Superior temporal gyrus (tissue), 1 donor: ENCODE measurements around the gene P2RX3.
"Not testable (repeated sequence)": the region's sequence is repeated elsewhere in the genome, so short reads cannot be mapped to it uniquely, and the experiment has no call there.

Experiments
- DNase-seq: peaks from one replicate; pipeline ENCODE4 v3.0.0-alpha.2; 2016; ENCODE audit errors: extremely low spot score

P2RX3 gene

DNA sequence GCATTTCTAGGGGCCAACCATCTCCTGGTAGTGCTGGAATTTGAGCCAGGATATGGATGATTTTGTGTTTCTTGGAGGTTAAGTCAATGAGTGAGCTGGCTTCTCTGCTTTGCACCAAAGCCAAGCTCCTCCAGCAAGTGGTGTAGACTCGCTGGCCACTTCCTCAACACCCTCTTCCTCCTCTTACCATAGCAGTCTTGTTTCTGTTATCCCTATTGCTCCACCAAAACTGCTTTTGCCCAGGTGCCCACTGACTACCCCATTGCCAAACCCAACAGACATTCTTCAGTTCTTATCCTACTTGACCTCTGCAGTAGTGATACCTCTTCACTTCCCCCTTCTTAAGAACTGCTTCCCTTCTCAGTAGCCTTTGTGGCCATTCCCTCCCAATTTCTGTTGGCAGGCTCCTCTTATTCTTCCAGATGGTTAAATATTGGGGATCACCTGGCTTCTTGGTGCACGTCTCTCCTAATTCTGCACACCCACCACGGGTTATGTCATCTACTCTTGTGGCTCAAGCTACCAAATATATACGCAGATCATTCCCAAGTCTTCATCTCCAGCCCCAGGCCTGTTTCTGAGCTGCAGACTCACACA lies 59.3 kb downstream of the P2RX3 start:
- no peak for DNase-seq

DNA sequence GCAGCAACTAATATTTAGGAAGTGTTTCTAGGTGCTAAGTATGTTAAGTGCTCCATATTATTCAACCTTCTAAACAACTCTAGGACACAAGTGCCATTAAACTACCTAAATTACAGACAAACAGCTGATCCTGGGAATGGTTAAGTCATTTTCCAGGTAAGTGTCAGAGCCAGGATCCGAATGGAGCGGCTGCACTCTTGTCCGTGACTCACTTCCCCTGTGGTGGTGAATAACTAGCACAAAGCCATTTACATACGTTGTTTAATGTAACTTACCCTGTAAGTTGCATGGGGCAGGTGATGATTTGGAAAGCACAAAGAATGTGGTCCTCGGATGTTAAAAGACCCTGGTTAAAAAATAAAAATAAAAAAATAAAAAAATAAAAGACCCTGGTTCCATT lies 61.1 kb downstream of the P2RX3 start:
- DNase-seq: no peak

DNA sequence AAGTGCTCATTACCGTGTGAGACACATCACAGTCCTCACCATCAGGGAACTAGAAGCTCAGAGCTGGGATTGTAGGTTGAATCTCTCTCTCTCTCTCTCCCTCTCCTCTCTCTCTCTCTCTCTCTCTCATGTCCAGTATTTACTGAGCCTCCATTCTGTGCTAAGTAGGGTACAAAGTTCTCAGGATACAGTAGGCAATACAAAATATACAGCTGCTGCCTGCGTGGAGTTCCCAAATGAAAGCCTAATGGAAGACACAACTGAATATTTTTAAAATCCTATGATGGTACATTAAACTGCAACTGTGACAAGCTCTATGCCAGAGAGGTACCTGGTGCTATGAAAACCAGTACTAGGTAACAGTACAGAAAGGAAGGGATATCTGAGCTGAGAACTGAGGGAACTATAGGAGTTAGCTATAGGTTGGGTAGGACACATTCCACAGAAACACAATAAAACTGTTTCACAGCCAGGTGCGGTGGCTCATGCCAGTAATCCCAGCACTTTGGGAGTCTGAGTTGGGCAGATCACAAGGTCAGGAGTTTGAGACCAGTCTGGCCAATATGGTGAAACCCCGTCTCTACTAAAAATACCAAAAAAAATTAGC lies 61.9 kb downstream of the P2RX3 start:
- no peak for DNase-seq

DNA sequence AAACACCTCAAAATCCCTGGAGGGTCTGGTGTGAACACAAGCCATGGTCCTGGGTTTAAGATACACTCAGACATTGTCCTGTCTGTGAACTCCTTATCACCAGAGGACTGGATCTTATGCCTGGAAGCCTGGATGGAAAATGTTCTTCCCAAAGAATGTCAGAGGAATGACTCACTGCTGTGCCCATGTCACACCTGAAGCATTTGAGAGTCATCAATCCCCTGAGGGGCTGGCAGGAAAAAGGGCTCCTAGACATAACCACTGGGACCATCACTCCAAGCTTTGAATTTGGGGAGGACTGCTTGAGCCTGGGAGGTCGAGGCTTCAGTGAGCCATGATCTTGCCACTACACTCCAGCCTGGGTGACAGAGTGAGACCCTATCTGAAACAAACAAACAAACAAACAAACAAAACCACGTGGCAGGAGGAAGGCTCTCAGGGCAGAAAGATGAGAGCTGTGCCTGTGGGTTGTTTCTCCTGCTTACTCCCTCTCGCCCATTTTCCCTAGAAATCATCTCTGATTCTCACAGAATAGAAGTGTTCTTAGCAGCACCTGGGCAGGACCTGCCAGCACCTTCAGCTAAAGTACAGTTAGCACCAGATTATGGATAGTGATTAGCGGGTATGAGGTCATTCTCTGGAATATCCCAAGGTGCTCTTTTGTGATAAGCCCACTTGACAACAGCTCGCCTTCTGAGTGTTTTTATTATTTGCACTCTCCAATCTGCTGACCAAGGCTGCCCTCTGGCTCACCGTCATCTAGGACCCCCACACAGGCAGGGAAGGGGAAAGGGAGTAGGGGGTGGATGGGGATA lies 64.2 kb downstream of the P2RX3 start:
- DNase-seq: no peak

DNA sequence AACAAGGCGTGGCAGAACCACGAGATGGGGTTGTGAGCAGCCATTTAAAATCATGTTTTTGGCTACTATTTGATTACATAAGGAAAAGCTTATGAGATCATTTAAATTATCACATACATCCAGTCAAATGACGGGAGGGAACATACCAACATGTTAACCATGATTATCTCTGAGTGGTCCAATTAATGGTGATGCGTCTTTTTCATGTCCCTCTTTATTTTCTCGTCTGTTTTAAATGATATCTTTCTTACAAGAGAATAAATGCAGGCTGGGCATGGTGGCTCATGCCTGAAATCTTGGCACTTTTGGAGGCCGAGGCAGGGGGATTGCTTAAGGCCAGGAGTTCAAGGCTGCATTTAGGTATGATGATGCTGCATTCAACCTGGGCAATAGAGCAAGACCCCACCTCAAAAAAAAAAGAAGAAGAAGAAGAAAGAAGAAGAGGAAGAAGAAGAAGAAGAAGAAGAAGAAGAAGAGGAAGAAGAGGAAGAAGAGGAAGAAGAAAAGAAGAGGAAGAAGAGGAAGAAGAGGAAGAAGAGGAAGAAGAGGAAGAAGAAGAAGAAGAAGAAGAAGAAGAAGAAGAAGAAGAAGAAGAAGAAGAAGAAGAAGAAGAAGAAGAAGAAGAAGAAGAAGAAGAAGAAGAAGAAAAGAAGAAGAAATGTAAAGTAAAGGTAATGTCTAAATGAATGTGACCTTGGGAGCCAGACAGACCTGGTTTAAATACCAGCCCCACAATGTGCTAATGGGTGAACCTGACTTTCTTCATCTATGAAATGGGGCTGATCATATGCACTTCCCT lies 65.0 kb downstream of the P2RX3 start:
- not testable (repeated sequence) for DNase-seq

DNA sequence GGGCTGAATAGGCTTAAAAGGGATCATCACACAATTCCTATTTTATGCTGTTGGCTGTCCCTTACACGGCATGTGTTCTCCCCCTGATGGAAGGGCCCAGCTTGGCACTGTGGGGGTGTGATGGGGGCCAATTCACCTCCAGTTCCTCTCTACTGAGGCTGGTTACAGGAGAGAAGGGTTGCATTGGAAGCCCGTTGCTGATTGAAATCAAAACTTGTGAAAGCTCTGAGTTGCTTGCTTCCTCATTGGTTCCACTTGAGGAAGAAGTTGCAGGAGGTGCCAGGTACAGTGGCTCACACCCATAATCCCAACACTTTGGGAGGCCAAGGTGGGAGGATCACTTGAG lies 65.6 kb downstream of the P2RX3 start:
- DNase-seq: no peak

DNA sequence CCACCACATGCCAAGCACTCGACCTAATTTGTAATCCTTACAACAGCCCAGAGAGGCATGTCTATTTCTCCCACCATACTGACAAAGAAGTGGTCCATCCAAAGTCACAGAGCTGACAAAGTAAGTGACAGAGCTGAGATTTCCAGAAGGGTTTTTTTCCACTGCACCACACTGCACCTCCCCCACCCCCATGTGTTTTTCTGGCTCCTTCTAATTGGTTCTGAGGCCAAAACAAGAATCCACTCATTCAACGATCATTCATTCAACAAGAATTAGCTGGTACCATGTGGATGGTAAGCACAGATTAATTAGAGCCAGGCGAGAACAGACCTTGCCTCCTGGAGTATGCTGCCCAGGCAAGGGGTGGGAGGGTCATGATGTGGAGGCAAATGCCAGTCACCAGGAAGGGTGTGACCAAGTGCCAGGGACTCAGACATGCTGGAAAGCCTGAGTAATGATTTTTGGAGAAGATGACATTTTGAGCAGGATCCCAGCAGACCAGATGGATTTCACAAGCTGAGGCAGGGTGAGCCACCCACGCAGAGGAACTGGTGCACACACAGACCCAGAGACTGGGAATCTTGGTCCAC lies 67.2 kb downstream of the P2RX3 start:
- no peak for DNase-seq

DNA sequence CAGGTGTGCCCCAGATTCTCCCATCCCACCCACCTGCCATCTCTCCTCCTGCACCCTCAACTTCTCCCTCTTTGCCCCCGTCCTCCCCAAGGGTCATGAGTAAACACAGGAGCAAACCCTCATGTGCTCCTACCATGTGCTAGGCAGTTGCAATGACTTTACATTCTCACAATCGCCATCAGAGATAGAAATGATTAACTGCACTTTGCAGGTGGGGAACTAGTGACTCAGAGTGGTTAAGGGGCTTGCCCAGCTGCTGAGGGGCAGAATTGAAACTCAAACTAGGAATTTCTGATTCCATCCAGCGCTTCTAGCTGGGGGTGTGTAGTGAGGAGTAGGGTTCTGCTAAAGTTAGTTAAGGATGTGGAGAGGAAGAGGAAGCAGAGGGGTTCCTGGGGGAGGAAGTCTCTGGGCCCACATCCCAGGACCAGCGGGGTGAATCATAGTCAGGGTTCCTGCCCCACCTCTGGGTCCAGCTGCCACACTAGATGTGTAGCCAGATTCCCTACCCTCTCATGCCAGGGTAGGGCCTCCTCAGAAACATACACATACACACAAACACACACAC lies 68.3 kb downstream of the P2RX3 start:
- DNase-seq: no peak

DNA sequence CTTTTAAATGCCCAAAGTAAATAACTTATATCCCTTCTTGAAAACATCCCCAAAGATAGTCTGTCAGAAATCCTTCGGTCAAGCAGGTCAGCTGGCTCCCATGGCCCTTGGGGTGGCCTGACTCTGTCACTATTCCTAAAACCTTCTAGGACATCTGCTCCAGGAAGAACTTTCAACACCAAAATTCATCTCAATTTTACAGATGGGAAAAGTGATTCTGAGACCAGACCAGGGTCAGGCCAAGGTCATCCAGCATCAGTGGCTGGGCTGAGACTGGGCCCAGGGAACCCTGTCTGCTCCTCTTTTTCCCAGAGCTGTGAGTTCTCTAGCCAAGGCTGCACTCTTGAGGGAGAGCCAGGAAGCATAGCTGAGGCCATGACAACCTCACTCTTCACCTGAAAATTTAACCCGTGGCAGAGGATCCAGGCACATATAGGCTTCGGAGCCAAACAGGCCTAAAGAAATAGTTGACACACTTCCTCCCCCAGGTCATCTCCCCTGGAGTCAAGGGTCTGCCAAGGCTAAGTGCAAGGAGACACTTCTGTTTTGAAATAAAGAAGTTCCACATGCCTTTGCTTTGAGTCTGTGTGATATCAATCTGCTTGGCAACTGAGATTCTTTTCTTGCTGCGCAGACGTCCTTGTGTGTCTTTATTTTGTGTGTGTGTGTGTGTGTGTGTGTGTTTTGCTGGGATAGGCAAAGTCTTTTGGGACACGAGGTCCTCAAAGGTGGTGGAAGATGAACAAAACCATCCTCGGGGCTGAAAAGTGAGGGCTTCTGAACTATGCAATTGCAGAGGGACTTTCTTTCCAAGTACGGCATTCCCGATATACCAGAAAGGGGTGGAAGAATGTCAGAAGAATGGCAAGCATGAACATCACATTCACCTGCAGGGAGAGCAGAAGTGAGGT lies 69.1 kb downstream of the P2RX3 start:
- DNase-seq: no peak

DNA sequence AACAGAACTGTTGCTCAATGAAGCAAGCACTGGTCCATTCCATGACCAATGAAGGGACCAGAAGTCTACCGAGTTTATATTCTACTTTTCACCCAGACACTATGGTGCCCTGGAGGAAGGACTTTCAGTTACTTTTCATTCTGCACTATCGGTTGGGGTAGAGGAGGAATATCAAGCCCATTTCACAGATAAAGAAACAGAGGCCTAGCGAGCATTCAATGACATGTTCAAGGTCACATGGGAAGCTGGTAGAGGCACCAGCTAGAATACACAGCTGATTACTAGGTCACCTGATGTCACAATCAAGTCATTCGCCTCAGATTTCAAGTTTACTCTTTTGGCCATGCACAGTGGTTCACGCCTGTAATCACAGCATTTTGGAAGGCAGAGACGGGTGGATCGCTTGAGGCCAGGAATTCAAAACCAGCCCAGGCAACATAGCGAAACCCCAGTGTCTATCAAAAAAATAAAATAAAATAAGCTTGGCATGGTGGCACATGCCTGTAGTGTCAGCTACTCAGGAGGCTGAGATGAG lies 69.9 kb downstream of the P2RX3 start:
- no peak for DNase-seq

DNA sequence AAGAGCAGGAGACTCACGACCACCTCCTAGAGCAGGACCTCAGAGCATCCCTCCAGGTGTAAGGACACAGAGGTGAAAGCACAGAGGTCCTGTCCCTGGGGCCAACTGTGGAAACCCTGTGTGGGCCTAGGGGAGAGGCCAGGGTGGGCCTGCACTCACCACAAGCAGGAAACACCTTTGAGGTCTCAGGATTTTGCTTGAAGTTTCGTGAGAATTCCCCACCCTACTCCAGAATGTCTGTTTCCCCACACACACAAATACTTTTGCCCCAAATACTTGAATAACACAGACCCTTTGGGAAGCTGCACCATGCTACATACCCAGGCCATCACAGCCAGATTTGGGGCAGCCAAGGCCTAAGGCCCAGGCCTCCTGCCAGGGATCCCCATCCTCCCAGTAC lies 70.6 kb downstream of the P2RX3 start:
- DNase-seq: no peak

DNA sequence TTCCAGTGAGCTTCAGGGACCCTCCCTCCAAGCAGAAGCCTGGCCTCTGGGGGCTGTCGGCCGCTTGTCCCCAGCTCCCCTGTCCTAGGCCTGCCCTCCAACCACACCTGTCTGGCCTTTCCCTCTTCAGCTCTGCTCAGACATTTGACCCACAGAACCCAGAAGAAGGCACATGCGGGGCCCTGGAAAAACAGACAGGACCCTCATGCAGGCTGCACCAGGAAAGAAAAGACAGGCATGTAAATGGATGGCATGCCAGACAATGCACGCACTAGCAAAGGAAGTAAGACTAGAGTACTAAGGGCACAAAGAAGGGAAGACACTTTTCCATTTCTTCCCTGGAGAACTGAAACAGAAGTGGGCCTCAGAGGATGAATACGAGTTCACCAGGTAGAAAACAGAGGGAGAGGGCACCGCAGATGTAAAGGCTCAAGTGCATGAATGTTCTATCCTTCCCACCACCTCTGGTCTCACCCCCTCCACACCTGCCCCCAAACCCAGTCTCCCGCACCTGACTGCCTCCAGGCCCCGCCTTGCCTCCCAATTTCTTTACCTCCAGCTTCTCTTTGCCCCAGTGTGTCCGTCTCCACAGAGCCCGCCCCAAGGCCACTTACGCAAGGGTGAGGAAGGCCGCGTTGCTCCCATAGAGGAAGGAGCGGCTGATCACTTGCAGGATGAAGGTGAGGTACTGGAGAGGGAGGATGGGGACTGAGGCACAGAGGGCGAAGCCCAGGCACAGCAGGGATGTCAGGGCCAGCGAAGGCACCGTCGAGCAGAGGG lies 71.4 kb downstream of the P2RX3 start:
- DNase-seq: no peak

DNA sequence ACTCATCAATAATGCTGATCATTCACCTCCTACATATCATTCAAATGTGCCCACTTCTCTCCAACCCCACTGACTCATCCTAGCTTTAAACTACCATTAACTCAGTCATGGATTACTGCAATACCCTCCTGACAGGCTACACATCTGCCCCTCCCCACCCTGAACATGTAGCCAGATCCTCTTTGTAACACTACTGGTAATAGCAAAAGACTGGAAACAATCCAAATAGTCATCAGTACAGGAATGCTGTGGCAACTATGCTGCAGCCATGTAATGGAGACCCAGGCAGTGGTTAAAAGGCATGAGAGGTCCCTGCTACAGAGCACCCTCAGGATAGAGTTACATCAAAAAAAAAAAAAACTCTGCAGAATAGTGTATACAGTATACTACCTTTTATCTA lies 72.1 kb downstream of the P2RX3 start:
- DNase-seq: no peak

DNA sequence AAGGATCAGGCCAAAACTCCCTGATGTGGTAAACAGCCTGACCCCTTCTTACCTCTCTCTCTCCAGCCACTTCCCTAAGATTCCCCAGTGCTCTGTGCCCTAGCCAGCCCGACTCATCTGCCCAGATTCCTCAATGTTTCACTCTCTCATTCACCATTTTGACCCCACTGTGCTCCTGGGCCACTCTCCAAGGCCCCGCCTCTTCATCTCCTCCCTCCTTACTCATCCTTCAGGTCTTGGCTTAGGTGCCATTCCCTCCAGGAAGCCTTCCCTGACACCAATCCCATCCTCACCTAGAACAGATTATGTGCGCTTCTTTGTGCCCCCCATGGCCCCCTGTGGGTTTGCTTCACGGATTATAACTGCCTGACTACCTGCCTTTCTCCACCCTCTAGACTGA lies 75.5 kb downstream of the P2RX3 start:
- no peak for DNase-seq

DNA sequence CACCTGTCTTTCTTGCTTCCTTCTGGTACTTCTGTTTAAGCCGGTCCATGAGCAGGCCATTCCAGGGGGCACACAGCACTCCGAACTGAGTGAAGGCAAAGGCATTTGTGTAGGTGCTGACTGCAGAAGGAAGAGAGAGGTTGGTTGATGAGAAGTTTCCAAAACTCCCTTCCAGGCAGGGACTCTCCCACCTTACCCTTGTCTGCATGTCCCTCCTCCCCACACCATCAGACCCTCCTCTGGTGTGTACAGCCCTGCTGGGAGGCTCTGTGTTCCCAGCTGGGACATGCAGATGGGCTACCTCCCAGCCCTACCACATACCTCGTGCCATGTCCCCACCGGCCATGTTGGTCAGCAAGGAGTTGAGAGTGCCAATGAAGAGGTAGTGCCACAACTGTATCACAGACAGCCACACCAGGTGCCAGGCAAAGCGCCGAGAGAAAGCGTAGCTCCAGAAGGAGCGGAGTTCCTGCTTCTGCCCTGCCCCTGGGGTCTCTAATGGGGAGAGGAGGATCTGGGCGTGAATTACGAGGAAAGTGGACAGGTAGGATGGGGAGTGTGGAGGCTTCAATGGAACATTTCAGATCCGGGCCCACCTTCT lies 76.6 kb downstream of the P2RX3 start:
- no peak for DNase-seq

DNA sequence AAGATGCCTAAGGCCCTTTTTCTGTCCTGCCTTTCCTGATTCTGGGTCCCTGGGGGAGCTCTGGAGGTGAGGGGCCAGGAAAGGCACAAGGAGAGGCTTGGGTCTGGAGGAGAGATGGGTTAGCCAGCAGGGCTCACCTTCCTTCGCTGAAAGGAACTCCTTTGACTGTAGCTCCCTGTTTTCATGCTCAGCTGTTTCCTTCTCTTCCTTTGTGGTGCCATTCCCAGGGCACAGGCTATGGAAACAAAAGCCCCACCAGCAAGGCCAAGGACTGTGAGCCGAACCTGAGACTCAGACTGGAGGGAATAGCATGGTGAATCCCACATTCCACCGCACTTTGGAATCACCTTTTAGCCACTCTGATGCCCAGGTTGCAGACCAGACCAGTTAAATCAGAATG lies 78.3 kb downstream of the P2RX3 start:
- DNase-seq: no peak

DNA sequence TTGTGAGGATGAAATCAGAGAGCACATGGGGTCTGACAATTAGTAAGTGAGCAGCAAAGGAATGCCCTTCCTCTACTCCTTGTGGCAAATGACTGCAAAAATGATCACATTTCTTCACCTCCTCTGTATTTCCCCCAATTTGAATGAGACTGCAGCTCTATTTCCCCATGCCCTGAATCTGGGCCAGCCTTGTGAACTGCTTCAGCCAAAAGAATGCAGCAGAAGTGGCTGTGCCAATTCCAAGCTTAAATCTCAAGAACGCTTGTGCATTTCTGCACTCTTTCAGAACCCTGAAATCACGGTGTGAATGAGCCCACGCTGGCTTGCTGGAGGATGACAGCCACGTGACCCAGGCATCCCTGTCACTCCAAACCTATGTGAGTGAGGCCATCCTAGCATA lies 78.9 kb downstream of the P2RX3 start:
- DNase-seq: no peak

DNA sequence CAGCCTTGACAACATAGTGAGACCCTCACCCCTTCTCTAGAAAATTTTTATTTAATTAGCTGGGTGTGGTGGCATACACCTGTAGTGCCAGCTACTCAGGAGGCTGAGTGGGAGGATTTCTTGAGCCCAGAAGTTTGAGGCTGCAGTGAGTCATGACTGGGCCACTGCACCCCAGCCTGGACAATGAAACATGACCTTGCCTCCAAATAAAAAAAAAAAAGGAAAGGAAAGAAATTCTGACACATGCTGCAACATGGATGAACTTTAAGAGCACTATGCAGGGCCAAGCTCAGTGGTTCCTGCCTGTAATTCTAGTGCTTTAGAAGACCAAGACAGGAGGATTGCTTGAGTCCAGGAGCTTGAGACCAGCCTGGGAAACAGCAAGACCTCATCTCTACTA lies 80.0 kb downstream of the P2RX3 start:
- DNase-seq: no peak

DNA sequence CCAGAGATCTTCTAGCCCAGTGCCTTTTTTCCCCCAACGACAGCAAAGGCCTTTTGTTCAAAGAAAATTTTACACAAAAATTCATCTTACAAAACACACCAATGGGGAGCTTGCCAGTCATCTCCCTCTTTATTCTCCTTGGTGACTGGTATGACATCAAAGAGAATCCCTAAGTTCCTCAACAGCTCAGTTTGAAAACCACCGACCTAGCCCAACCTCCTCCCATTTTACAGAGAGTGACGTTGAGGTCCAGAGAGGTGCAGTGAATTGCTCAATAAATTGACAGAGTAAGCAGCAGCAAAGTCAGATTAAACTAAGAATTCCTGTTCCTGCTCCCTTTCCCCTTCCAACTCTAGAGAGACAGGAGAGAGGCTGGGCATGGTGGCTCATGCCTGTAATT lies 81.0 kb downstream of the P2RX3 start:
- DNase-seq: no peak
